ENCODE data around the gene REXO2. TPM values are rescaled to one million over a fixed set of nuclear protein-coding genes. Genes with fewer than 3 reads are reported as not detected.

The REXO2 gene
- total RNA-seq = 201 and 210 TPM in 2 replicates

DNA sequence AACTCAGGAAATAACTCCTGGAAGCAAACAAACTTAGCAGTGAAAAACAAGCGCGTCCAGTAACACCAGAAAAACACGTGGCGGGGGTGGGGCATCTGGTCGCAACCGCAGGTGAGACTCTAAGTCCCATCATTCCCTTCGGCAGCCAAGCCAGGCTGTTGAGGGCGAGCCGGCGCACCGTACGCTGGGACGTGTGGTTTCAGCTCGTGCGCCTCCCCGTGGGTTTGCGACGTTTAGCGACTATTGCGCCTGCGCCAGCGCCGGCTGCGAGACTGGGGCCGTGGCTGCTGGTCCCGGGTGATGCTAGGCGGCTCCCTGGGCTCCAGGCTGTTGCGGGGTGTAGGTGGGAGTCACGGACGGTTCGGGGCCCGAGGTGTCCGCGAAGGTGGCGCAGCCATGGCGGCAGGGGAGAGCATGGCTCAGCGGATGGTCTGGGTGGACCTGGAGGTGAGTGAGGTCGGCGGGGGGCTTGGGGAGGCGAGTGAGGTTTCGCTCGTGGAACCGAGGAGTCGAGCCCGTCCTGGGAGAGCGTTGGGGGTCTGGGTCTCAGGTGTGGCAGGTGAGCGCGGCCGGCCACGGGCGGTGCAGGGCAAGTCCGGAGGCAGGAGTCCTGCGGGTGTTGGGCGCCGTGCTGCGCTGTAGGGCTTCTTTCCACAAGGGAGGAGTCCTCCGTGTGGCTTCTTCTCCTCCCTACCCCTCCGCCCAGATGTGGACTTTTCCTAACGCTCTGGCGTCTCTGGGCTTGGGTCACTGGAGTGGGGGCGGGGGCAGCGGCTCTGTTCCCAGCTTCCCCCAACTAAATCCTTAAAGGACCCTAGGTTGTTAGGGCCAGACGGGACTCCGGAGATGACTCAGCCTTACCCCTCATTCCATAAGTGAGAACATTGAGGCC is at the start of gene REXO2:
REXO2 (plus strand) TSS at position 239 of the 892 bp plus-strand sequence; CDS start at position 301, 62 bp downstream.

DNA sequence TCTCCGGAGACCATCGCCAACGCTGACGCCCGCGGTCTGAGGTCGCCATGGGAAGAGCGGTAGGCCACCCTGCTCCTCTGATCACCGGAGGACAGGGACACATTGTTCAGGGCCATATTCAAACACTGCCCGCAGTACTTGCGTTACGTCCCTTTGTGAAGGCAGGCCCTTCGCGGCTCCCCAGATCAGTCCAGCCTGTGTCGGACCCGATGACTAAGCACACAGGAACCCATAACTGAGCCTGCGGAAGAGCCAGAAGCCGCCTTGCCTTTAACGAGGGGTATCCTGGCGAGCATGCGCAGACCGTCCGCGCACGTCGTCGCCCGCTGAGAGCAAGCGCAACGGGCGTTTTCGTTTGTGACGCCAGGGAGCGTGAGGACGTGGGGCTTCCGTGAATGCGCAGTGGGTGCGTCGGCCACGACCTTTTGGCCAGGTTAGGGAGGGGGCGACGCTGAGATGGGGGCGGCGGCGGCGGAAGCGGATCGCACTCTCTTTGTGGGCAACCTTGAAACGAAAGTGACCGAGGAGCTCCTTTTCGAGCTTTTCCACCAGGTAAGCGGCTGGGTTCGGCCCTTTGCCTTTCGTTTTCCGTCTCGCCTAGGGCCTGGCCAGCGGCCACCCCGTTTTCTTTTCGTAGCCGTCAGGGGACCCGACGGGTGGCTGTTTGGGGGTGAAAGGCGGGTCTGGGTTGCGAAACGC is 38.9 kb upstream of the REXO2 start, which contains the start of the genes C11orf71 and RBM7:
C11orf71 (minus strand) TSS at position 296 of the 699 bp plus-strand sequence; CDS start at position 116, 180 bp downstream.
RBM7 (plus strand) TSS at position 451 of the 699 bp plus-strand sequence; CDS start at position 457, 6 bp downstream.

Other genes with a start within 250 kb of the REXO2 start
- gene NNMT, start 143.1 kb upstream of the REXO2 start, total RNA-seq = 231 and 378 TPM in 2 replicates
- 4.0 and 5.1 TPM in 2 replicates for gene C11orf71, start 39.0 kb upstream of the REXO2 start, total RNA-seq
- 38.3 and 42.4 TPM in 2 replicates for gene RBM7, start 38.8 kb upstream of the REXO2 start, total RNA-seq
- not detected in 2 replicates for gene NXPE1, start 120.4 kb downstream of the REXO2 start, total RNA-seq
- gene NXPE4, start 156.3 kb downstream of the REXO2 start, total RNA-seq = not detected in 2 replicates
- 0.09 TPM in 1 of 2 replicates, not detected in the other for gene NXPE2, start 239.1 kb downstream of the REXO2 start, total RNA-seq